CD1c-positive myeloid dendritic cell (primary cell): ENCODE data around the gene VPS8.

ENCODE experiments used
- DNase-seq: peaks from one replicate; pipeline ENCODE4 v3.0.0-alpha.2; 2016; ENCODE audit errors: extremely low spot score

The VPS8 gene

DNA sequence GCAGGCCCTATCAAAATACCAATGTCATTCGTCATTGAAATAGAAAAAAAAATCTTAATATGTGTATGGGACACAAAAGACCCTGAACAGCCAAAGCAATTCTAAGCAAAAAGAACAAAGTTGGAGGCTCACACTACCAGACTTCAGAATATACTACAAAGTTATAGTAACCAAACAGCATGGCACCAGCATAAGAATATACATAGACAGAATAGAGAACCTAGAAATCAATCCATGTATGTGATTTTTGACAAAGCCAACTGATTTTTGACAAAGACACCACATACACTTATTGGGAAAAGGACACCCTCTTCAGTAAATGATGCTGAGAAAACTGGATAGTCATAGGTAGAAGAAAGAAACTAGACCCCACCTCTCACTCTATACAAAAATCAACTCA is 245.9 kb downstream of the VPS8 start:
- no peak for DNase-seq

DNA sequence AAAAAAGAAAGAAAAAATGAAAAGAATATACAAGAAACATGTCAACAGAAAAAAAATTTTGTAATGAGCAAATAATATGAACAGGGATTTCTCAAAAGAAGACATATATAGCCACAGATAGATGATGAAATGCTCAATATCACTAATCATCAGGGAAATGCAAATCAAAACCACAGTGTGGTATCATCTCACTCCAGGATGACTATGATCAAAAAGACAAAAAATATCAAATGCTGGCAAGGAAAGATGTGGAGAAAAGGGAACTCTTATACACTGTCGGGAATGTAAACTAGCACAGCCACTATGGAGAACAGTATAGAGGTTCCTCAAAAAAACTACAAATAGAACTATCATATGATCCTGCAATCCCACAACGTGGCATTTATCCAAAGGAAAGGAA is 246.8 kb downstream of the VPS8 start:
- peak; percentile 11 for DNase-seq

DNA sequence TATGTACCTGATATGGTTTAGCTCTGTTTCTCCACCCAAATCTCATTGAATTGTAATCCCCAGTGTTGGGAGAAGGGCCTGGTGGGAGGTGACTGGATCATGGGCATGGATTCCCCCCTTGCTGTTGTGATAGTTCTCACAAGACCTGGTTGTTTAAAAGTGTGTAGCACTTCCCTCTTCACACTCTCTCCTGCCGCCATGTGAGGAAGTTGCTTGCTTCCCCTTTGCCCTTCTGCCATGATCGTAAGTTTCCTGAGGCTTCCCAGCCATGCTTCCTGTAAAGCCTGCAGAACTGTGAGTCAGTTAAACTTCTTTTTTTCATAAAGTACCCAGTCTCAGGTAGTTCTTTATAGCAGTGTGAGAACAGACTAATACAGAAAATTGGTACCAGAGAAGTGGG is 247.8 kb downstream of the VPS8 start:
- DNase-seq, result peak; percentile 55

DNA sequence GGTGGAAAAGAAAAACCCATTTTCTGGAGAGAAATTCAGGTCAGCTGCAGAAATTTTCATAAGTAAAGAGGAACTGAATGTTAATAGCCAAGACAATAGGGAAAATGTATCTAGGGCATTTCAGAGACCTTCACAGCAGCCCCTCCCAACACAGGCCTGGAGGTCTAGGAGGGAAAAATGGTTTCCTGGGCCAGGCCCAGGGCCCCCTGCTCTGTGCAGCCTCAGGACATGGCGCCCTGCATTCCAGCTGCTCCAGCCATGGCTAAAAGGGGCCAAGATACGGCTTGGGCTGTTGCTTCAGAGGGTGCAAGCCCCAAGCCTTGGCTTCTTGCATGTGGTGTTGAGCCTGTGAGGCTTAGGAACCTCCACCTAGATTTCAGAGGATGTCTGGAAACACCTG is 248.7 kb downstream of the VPS8 start:
- peak; percentile 4 for DNase-seq

DNA sequence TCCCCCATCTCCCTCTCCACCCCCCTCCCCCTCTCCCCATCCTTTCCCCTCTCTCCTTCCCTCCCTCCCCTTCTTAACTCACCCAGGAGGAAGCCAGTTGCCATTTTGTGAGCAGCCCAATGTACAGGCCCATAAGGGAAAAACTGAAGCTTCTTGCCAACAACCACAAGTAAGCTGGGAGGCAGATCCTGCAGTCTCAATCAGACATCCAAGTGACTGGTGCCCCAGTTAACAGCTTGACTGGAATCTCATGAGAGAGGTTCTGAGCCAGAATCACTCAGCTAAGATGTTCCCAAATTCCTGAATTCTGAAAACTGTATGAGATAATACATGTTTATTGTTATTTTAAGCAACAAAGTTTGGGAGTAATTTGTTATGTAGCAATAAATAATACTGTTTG is 250.2 kb downstream of the VPS8 start:
- DNase-seq, result no peak

DNA sequence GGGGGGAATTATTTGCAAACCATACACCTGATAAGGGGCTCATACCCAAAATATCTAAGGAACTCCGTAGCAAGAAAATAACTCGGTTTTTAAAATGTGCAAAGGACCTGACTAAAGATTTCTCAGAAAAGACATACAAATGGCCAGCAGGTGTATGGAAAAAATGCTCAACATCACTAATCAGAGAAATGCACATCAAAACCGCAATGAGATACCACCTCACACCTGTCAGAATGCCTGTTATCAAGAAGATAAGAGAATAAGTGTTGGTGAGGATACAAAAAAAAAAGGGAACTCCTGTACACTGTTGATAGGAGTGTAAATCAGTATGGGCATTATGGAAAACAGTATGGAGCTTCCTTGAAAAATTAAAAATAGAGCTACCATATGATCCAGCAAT is 251.5 kb downstream of the VPS8 start:
- no peak for DNase-seq

DNA sequence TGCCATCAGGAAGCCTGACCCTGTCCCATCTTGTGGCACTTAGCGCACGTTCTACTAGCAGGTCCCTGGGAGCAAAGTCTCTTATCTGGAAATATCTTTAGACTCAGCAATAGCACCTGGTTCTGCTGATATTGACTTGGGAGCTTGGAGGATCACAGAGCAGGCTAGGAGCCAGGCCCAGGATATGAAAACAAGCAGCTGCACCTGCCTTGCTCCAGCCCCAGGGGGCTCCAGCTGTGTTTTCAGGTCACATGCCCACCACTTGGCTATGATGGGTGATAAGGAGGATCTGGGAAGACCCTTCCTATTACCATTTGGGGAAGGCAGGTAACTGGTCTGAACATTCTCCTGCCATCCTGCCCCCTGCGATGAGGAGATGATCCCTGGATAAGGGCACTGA is 253.1 kb downstream of the VPS8 start:
- no peak for DNase-seq

DNA sequence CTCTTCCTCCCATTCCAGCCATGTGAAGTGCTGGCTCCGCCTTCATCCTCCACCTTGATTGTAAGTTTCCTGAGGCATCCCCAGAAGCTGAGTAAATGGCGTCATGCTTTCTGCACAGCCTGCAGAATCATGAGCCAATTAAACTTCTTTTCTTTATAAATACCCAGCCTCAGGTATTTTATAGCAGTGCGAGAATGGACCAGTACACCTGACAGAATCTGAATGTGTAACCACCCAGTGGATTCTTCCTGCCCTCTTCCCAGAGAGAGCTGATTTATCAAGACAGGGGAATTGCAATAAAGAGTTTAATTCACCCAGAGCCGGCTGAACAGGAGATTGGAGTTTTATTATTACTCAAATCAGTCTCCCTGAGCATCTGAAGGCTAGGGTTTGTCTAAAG is 254.3 kb downstream of the VPS8 start:
- no peak for DNase-seq

DNA sequence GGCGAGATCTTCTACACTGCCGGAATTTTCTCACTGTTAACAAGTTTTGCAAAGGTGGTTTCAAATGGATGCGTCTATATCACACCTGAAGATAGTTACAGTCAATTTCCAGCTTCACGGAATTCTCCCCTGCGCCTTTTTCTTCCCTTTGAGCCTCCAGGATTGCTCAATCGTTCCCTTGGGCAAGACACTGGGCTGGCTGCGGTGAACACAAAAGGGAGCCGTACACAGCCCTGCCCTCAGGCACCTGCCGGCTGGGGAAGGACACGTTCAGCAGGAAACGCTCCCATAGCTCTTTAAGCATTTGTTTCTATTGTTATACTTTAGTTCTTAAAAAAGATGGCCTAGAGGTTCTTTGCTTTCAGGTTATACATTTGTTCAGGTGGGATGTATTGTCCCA is 255.2 kb downstream of the VPS8 start:
- DNase-seq, result no peak

DNA sequence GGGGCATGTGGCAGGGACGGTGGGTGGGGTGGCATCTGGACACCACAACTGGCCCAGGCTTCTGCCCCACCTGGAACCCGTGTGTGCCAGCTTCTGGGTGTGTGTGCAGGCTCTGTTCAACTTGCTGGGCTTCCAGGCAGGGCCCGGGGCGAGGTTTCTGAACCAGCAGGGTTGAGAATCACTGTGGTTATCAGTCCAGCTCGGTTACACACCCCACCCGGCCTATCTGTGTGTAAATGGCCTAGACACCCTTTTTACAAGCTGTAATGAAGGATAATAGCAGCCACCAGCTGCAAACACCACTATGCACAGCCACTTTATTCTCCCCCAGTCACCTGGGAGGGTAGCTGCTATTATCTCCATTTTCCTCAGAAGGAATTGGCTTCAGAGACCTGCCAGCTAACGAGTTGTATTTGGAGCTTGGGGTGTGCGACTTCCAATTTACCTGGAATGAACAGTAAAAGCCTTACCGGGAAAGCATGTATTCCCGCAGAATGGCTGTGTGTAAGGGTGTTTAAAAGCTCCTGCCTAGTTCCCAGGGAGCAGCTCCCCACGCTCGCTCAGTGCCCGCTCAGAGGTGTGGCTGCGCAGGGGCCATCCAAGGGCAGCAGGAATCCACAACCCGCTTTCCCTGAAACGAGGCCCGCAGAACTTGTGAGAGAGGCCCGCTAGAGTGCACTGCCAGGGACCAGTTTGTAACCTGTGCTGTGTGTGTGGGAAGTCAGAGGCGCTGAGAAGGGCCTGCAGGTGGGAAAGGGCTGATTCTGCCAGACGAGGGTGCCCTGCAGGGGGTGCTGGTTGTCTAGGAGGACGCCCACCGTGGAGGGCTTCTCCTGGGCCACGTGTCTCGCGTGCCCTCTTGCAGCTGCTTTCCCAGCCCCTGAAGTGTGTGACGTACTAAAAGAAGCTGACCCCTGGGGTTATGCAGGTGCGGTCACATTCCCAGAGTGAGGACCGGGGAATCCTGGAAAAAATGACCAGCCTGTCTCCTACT is 257.4 kb downstream of the VPS8 start:
- DNase-seq, result no peak

DNA sequence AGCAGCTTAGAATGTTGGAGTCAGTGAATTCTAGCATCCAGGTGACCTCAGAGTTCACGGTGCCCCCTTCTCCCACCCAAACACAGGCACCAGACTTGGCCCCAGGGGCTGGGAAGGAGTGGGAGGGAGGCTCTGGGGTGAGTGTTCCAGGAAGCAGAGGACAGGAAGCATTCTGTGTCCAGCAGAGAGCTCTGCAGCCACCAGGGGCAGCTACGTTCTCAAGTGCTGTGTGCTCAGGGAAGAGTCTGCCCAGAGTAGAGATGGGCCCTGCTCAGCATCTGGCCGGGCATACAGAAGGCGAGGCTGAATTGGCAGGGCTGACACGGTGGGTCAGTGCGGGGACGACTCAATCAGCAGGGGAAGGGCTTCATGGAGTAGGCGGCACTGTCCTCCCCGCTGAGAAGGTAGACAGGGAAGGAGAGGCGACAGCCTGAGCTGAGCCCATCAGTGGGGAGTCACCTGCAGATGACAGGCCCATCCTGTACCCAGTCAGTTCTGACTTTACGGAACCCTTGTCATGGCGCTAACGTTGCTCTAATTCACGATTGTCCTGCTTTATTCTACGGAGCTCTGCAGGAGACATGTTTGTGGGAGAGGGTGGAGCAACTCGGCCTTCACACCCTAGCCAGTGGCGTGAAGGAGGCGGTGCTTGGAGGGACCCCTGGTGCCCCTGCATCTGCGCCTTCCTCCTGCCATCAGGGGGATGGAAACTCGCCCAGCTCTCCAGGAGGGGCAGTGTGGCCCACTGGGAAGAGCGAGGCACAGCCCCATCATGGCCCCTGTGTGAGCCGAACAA is 258.7 kb downstream of the VPS8 start:
- DNase-seq, result no peak

DNA sequence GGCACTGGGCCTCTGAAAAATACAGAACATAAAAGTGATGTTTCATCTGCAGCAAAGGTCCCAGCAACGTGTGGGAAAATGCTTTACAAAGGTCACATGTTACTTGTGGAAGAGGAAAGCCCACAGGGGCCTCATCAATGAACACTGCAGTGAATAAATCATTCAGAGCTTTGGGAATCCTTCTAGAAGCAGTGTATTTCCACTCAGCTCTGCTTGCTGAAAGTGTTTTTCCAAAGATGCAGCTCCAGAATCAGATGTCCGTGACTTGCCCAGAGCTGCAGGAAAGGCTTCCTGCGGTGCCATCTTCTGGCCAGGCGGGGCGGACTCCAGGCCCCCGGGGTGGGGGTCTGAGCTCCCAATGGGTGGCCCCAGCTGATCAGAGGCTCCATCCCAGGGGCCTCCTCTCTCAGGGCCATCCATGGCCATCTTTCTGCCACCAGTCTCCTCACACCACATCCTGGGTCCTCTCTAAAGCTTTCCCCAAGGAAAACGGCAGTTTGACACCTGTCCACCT is 259.4 kb downstream of the VPS8 start:
- no peak for DNase-seq

DNA sequence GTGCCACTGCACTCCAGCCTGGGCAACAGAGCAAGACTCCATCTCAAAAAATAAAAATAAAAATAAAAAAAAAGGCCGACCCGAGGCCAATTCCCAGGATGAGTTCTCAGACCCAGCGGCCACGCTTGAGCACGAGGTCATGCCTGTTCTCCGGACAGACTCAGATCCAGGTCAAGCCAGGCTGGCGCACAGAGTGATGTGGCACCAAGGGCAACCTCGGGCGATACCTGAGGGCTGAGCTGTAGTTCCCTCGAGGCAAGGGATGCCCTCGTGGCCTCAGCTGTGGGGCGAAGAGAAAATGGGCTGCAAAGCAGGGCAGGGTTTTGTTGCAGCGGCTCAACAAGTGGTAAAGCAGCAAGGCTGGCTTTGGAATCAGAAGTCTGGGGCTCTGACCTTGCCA is 263.6 kb downstream of the VPS8 start:
- DNase-seq, result no peak

DNA sequence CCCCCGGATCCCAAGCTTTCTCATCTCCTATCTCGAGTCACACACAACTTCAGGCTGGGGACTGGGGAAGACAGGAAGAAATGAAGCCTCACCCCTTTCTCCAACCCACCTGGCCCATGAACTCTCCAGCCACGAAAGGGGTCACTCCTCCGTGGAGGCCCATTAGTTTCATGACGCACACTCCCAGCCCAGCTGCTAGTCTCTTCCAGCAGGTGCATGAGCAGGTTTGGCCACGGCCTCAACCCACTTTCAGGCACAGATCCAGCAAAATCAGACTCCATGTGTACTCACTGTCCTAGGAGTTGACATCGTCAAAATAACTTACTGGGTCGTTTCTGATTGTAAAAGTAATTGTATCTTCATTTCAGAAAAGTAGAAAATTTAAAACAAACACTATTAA is 264.3 kb downstream of the VPS8 start:
- no peak for DNase-seq

DNA sequence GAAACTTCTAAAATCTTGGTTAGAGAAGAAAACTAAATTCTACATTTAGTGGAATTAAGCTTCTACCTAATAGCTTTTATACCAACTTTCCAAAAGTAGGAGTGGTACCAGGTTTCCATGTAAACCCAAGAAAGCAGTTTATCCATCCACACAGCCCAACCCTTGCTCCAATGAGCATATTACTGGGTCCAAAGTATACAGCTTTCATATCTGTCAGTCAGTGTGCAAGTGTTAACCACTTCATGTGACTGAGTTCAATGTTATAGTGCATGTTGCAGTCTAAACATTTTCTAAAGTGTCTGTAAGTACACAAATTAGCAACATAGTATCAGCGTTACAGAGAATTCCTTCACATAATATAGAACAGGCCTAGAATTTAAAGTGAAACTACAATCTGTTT is 267.7 kb downstream of the VPS8 start:
- no peak for DNase-seq

DNA sequence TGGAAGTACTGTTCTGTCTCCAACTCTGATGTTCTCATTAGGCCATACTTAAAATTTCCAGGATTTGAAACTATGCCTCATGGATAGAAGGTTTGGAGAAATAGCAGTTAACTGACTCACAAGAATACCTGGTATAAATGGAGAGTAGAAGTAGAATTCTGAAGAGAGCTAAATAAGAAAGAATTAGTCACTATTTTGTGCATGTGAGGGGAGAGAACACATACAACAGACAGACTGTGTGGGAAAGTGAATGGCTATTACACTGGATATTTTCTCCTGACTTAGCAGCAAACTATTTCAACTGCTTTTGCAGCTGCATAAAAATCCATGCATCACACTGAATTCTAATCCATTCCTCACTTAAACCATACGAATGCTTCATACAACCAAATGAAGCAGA is 269.6 kb downstream of the VPS8 start:
- DNase-seq, result no peak

DNA sequence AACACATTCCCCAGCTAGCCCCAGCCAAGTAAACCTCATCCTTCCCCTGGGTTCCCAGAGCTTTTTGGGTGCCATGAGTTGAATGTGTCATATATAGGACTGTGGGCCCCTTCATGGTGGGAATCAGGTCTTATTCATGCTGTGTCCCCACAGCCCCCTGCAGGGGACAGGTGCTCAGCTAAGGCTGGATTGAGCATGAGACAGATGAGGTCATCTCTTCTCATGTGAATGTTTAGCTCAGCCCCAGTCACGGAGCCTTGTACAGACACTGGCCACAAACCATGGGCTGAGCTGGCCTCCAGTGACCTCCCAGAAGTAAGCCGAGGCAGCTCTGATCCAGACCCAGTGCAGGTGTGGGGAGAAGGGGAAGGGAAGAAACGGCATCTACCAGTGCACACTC is 270.2 kb downstream of the VPS8 start:
- DNase-seq, result no peak

DNA sequence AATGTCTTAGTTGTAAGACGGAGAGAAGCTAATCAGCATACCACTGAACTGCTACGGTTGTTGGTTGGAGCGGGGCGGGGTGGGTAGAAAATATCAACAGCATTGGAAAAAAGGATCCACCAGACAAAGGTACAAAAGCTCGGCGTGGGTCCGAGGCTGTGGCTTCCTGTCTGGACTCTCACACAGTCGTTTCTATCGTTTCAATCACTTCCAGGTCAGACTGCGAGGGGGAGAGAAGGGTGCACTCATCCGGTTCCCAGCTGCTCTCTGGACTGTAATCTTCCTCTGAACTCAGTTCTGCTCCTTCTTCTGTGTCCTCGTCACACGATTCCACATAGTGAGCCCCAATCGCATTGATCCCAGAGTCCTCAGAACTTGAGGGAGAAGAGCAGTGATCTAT is 270.9 kb downstream of the VPS8 start:
- DNase-seq, result no peak

DNA sequence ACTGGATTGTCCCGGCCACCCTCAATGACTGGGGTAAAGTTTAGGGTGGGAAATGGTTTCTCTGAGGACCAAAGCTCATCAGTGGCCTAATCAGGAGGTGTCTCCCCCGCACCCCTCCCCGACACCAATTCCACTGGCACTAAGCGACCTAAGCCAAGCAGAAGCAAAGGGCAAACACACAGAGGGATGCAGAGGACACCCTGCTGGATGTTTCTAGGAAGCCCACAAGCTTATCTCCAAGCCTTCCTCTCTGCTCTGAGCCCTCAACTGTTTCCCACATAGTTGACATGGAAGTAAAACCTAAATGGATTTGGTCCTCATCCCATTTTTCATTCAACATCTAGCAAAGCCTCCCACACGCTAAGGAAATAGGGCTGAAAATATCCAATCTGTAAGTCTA is 272.4 kb downstream of the VPS8 start:
- no peak for DNase-seq

DNA sequence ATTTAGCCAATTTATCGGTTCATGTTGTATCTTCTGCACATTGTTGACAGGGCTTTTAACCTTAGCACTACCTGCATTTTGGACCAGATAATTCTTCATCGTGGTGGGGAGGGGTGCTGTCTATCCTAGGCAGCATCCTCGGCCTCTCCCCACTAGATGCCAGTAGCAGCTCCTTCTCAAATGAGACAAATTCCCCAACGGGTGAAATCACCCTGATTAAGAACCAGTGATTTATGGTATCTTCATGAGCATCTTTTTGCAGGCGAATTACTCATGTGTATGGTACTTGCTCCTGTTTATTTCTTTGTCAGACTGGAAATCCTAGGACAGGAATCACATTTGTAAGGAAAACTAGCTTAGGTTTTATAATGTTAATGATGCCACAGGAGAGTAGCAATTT is 272.9 kb downstream of the VPS8 start:
- DNase-seq, result no peak

DNA sequence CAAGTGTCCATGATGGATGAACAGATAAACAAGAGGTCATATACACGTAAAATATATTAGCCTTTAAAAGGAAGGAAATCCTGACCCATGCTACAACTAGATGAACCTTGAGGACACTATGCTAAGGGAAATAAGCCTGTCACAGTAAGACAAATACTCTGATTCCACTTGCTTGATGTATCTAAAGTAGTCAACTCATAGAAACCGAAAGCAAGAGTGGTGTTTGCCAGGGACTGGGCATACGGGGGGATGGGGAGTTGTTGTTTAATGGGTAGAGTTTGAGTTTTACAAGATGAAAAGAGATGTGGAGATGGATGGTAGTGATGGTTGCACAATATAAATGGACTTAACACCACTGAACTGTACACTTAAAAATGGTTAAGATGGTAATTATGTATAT is 275.5 kb downstream of the VPS8 start:
- DNase-seq, result no peak

DNA sequence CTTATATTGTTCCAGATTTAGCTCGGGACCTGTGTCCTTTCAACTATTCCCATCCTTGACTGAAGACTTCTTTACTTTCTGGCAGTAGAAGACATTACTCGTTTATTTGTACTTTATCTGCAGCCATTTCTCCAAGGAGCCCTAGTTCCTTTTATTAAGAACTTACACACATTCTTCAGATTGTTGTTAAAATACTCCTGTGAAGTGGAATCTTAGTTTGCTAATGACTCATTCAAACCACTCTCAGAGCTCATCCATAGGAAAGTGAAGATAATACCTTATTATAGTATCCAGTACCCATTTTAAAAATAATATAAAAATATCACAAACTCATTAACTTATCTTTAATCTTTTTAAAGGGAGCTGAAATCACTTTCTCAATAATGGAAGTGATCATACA is 277.4 kb downstream of the VPS8 start:
- DNase-seq, result no peak

DNA sequence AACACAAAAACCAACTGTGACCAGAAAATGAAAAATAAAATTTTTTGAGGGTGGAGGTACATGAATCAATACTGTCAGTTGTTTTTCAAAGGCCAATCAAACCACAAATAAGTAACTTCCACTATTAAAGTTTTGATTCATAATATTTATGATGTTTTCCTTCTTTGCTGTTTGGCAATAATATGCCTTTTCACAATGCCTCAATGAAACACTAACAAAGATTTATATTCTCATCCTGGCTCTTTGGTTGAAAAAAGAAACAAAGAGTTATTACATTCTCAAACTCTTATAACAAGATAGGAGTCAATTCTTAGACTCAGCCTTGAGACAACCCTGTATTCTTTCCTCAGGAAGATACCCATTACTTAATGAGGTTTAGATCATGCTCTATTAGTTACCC is 277.8 kb downstream of the VPS8 start:
- no peak for DNase-seq
